Erythroblast (primary cell): ENCODE results near the gene FANCF.
"Not testable (repeated sequence)": the region's sequence is repeated elsewhere in the genome, so short reads cannot be mapped to it uniquely, and the experiment has no call there.

Experiments used
- DNase-seq, 2 experiments: peaks; one replicate each; lab custom pipeline; 2025; lab: John Stamatoyannopoulos, UW
- GATA1 ChIP-seq: IDR thresholded peaks from 2 replicates; pipeline ENCODE4 v1.6.1; 2011; ENCODE audit warnings: low read depth, mild to moderate bottlenecking, control low read depth, low read length, moderate library complexity
- POLR2A ChIP-seq: IDR thresholded peaks from 2 replicates; pipeline ENCODE4 v1.6.1; 2011; ENCODE audit warnings: mild to moderate bottlenecking, low read length

The FANCF gene

GRCh38 chr11:22625448-22626287 is at the start of gene FANCF:
FANCF (minus strand) TSS chr11:22625823; CDS start chr11:22625810, 13 bp downstream.
- peak; percentile 98 for DNase-seq
- no peak for TF ChIP-seq GATA1
- peak; percentile 82 for TF ChIP-seq POLR2A

- DNase-seq = no peak
- TF ChIP-seq GATA1 (no peak), POLR2A (no peak)
Observed at GRCh38 chr11:22674470-22675439, 49.1 kb upstream of the FANCF start.

GRCh38 chr11:22671751-22672150 is 46.1 kb upstream of the FANCF start:
- no peak for DNase-seq
- TF ChIP-seq GATA1 = no peak
- TF ChIP-seq POLR2A = no peak

- no peak for DNase-seq
- TF ChIP-seq GATA1 (no peak), POLR2A (no peak)
Observed at GRCh38 chr11:22670830-22671229, 45.2 kb upstream of the FANCF start.

- DNase-seq = no peak
- TF ChIP-seq POLR2A (no peak), GATA1 (no peak)
Observed at GRCh38 chr11:22669368-22669767, 43.7 kb upstream of the FANCF start.

- no peak for DNase-seq
- no peak for TF ChIP-seq POLR2A
- no peak for TF ChIP-seq GATA1
Observed at GRCh38 chr11:22668005-22668796, 42.6 kb upstream of the FANCF start.

- no peak for TF ChIP-seq GATA1
- TF ChIP-seq POLR2A = no peak
- no peak for DNase-seq
Observed at GRCh38 chr11:22666688-22667439, 41.2 kb upstream of the FANCF start.

GRCh38 chr11:22666325-22666687 is 40.7 kb upstream of the FANCF start, which contains the start of gene GAS2:
GAS2 (plus strand) TSS chr11:22666611; CDS start chr11:22674870, 8,259 bp downstream.
- TF ChIP-seq POLR2A (no peak), GATA1 (no peak)

GRCh38 chr11:22659783-22660182 is 34.2 kb upstream of the FANCF start:
- DNase-seq = no peak
- TF ChIP-seq GATA1 = no peak
- no peak for TF ChIP-seq POLR2A

More at GRCh38 chr11:22666325-22666687, 40.7 kb upstream of the FANCF start, which contains the start of gene GAS2:
- DNase-seq = no peak

GRCh38 chr11:22657101-22657694 is 31.6 kb upstream of the FANCF start:
- TF ChIP-seq GATA1 (no peak), POLR2A (no peak)
- DNase-seq = no peak

GRCh38 chr11:22656130-22656529 is 30.5 kb upstream of the FANCF start:
- no peak for DNase-seq
- TF ChIP-seq POLR2A = no peak
- TF ChIP-seq GATA1 = no peak

- not testable (repeated sequence) for DNase-seq
Observed at GRCh38 chr11:22652346-22652745, 26.7 kb upstream of the FANCF start.

GRCh38 chr11:22641559-22641958 is 15.9 kb upstream of the FANCF start:
- TF ChIP-seq GATA1 (no peak), POLR2A (no peak)
- no peak for DNase-seq
